Fibroblast of lung (primary cell): ENCODE measurements around the gene SUFU. TPM values are rescaled to one million over a fixed set of nuclear protein-coding genes. Genes with fewer than 3 reads are reported as not detected.
A peak's percentile ranks its signal among the peaks of the same experiment; 100 is the strongest.

Source experiments
- DNase-seq, 2 donors: peaks; one replicate each; pipeline versions ENCODE4 v3.0.0 to v3.0.0-alpha.2; 2010; ENCODE audit warnings: low read depth in 2 of 2
- H2AFZ ChIP-seq: 2 replicates; pipeline ENCODE4 v1.5.1; 2012; ENCODE audit warnings: low read length, control low read depth, inconsistent platforms
- H3K27ac ChIP-seq: 2 replicates; pipeline ENCODE4 v1.5.1; 2011; ENCODE audit warnings: low read length, control low read depth; ENCODE audit not compliant: insufficient read depth
- H3K27me3 ChIP-seq: 2 replicates; pipeline ENCODE4 v1.5.1; 2011; ENCODE audit warnings: mild to moderate bottlenecking, low read length; ENCODE audit not compliant: control insufficient read depth, insufficient read depth
- H3K36me3 ChIP-seq: 2 replicates; pipeline ENCODE4 v1.5.1; 2011; ENCODE audit warnings: low read length; ENCODE audit not compliant: control insufficient read depth, insufficient read depth
- H3K4me1 ChIP-seq: 2 replicates; pipeline ENCODE4 v1.5.1; 2011; ENCODE audit warnings: low read length; ENCODE audit not compliant: control insufficient read depth, insufficient read depth; ENCODE audit errors: extremely low read depth
- H3K4me2 ChIP-seq: 2 replicates; pipeline ENCODE4 v1.5.1; 2011; ENCODE audit warnings: low read length, control low read depth; ENCODE audit not compliant: insufficient read depth; ENCODE audit errors: extremely low read depth
- H3K4me3 ChIP-seq, 4 experiments: fragments of 200-600 bp in 1 of 4; sonication (generic) in 1 of 4; replicated peaks in 1 of 4; 2 replicates each; pipeline ENCODE4 v1.5.1; 2011 to 2016; ENCODE audit warnings: low read length in 4 of 4, low read depth in 3 of 4, mild to moderate bottlenecking in 3 of 4, control low read depth in 2 of 4, inconsistent platforms in 1 of 4, mixed read lengths in 1 of 4; ENCODE audit not compliant: insufficient read depth in 1 of 4; ENCODE audit errors: control extremely low read depth in 1 of 4
- H3K79me2 ChIP-seq: 2 replicates; pipeline ENCODE4 v1.5.1; 2012; ENCODE audit warnings: mild to moderate bottlenecking, low read length, inconsistent platforms; ENCODE audit not compliant: control insufficient read depth, insufficient read depth
- H3K9ac ChIP-seq: 2 replicates; pipeline ENCODE4 v1.5.1; 2011; ENCODE audit warnings: mild to moderate bottlenecking, low read length, control low read depth; ENCODE audit not compliant: insufficient read depth
- H3K9me3 ChIP-seq: 2 replicates; pipeline ENCODE4 v1.5.1; 2012; ENCODE audit warnings: low read depth, low read length; ENCODE audit not compliant: control insufficient read depth, insufficient read depth
- H4K20me1 ChIP-seq: 2 replicates; pipeline ENCODE4 v1.5.1; 2011; ENCODE audit warnings: low read length; ENCODE audit not compliant: control insufficient read depth, insufficient read depth; ENCODE audit errors: extremely low read depth
- EZH2 ChIP-seq: IDR thresholded peaks from 2 replicates; pipeline ENCODE4 v1.5.1; 2012; ENCODE audit warnings: low read length, control low read depth, mild to moderate bottlenecking; ENCODE audit errors: missing control alignments
- polyA plus RNA-seq, 2 donors: library from polyadenylated mRNA; depleted of rRNA in 1 of 2; stranded (reverse) in 1 of 2; unstranded in 1 of 2; fragments of >200 nt; gene quantifications; 2 replicates each; pipeline ENCODE4 v1.2.1, GENCODE V29; 2011 to 2012; ENCODE audit warnings: missing spikeins in 1 of 2
- total RNA-seq: library from RNA; depleted of rRNA; stranded (reverse); fragments of >200 nt; gene quantifications from 2 replicates; pipeline ENCODE4 v1.2.1, GENCODE V29; 2014
- TF ChIP-seq, protein P1 (sequence below), 2 donors: IDR thresholded peaks in 1 of 2; conservative IDR thresholded peaks in 1 of 2; 1 replicate in 1 of 2; 2 replicates in 1 of 2; pipeline ENCODE4 v1.5.1; 2011 to 2012; ENCODE audit warnings: low read length in 2 of 2, control low read depth in 1 of 2, inconsistent platforms in 1 of 2, low read depth in 1 of 2, mild to moderate bottlenecking in 1 of 2

The SUFU gene
- total and polyA plus RNA-seq, 2 donors (not counting 1 experiment from before 2014, with no cell fraction given): 4.3 to 5.6 TPM

GRCh38 chr10:102475451-102476040 is 28.2 kb upstream of the SUFU start:
- Histone ChIP-seq H3K9ac (no peak overlapping the region), H3K4me3 (no peak overlapping the region), H3K4me2 (no peak overlapping the region), H3K27ac (no peak overlapping the region), H3K36me3 (peaks cover 5% of the 10 kb centered on the region), H4K20me1 (no peaks in the 10 kb centered on the region), H3K9me3 (no peaks in the 10 kb centered on the region), H2AFZ (no peak overlapping the region), H3K27me3 (no peaks in the 10 kb centered on the region), H3K4me1 (no peaks in the 10 kb centered on the region), H3K79me2 (no peaks in the 10 kb centered on the region)
- no peak for DNase-seq
- TF ChIP-seq, protein P1, sequence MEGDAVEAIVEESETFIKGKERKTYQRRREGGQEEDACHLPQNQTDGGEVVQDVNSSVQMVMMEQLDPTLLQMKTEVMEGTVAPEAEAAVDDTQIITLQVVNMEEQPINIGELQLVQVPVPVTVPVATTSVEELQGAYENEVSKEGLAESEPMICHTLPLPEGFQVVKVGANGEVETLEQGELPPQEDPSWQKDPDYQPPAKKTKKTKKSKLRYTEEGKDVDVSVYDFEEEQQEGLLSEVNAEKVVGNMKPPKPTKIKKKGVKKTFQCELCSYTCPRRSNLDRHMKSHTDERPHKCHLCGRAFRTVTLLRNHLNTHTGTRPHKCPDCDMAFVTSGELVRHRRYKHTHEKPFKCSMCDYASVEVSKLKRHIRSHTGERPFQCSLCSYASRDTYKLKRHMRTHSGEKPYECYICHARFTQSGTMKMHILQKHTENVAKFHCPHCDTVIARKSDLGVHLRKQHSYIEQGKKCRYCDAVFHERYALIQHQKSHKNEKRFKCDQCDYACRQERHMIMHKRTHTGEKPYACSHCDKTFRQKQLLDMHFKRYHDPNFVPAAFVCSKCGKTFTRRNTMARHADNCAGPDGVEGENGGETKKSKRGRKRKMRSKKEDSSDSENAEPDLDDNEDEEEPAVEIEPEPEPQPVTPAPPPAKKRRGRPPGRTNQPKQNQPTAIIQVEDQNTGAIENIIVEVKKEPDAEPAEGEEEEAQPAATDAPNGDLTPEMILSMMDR (conservative IDR thresholded peaks at IDR 0.05 in 1 of 2, IDR thresholded peaks at IDR 0.05 in 1 of 2; ENCODE audit: low read depth in 1 of 2, low read length in 2 of 2): no peak
- TF ChIP-seq EZH2: no peak

- Histone ChIP-seq H3K9me3 (no peaks in the 10 kb centered on the region), H3K79me2 (no peaks in the 10 kb centered on the region), H3K9ac (no peak overlapping the region), H3K4me3 (no peak overlapping the region), H3K4me2 (no peak overlapping the region), H2AFZ (no peak overlapping the region), H4K20me1 (no peaks in the 10 kb centered on the region), H3K36me3 (peaks cover 9% of the 10 kb centered on the region), H3K27ac (no peak overlapping the region), H3K4me1 (no peaks in the 10 kb centered on the region), H3K27me3 (no peaks in the 10 kb centered on the region)
- peak in 1 of 2 donors; percentile 31 for DNase-seq
- TF ChIP-seq, protein P1 (conservative IDR thresholded peaks at IDR 0.05 in 1 of 2, IDR thresholded peaks at IDR 0.05 in 1 of 2; ENCODE audit: low read depth in 1 of 2, low read length in 2 of 2): no peak
- no peak for TF ChIP-seq EZH2
Measured at GRCh38 chr10:102476466-102477141, 27.2 kb upstream of the SUFU start.

DNA sequence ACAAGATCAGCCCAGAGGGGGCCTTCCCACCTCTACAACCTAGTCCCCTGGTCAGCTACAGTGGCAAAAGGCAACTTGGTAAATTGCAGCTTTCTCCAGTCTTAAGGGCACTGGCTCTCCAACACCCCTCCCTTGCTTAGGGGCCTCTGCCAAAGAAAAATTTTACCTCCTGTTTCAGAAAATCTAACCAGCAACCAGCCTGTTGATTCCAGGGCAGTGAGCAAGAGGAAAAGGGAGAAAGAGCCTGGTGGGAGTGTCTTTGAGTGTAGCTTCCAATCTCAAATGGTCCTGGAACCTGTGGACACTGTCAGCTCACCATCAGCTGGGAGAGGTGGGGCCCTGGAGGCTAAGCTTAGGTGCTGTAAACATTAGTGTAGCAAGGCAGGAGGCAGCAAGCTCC is 24.1 kb upstream of the SUFU start:
- H3K9ac ChIP-seq: no peak overlapping the region
- no peak overlapping the region for H3K4me3 ChIP-seq
- no peak overlapping the region for H2AFZ ChIP-seq
- no peaks in the 10 kb centered on the region for H3K4me1 ChIP-seq
- no peaks in the 10 kb centered on the region for H3K9me3 ChIP-seq
- no peaks in the 10 kb centered on the region for H4K20me1 ChIP-seq
- DNase-seq: no peak
- H3K27me3 ChIP-seq: no peaks in the 10 kb centered on the region
- H3K36me3 ChIP-seq: peaks cover 23% of the 10 kb centered on the region
- no peaks in the 10 kb centered on the region for H3K79me2 ChIP-seq
- TF ChIP-seq, protein P1 (conservative IDR thresholded peaks at IDR 0.05 in 1 of 2, IDR thresholded peaks at IDR 0.05 in 1 of 2; ENCODE audit: low read depth in 1 of 2, low read length in 2 of 2): no peak
- no peak for TF ChIP-seq EZH2
- no peak overlapping the region for H3K27ac ChIP-seq
- H3K4me2 ChIP-seq: no peak overlapping the region
